ENCODE data around the gene LINC00305.

The LINC00305 gene

GRCh38 chr18:64099244-64099643 lies 49.6 kb downstream of the LINC00305 start:
- TF ChIP-seq CTCF (IDR thresholded peaks at IDR 0.05; ENCODE audit: insufficient read depth, low read length, poor library complexity, severe bottlenecking) (no peak), EZH2phosphoT487 (conservative IDR thresholded peaks at IDR 0.05; ENCODE audit: low read length) (no peak)
- H3K9me3 ChIP-seq (ENCODE audit: insufficient read depth, low read length): no peaks in the 10 kb centered on the region
- no peak overlapping the region for H3K4me2 ChIP-seq (ENCODE audit: low read depth, low read length, poor library complexity, severe bottlenecking)
- no peak overlapping the region for H3K9ac ChIP-seq (ENCODE audit: low read length)
- no peaks in the 10 kb centered on the region for H3K79me2 ChIP-seq (ENCODE audit: insufficient read depth, low read length)
- H3K27ac ChIP-seq (ENCODE audit: low read depth, low read length): no peak overlapping the region
- no peaks in the 10 kb centered on the region for H4K20me1 ChIP-seq (ENCODE audit: low read depth, low read length)
- H3K4me3 ChIP-seq (ENCODE audit: insufficient read depth, low read length, poor library complexity, severe bottlenecking): no peak overlapping the region
- H3K36me3 ChIP-seq (ENCODE audit: low read length): no peaks in the 10 kb centered on the region
- no peak overlapping the region for H2AFZ ChIP-seq (ENCODE audit: low read depth, low read length, severe bottlenecking)
- no peaks in the 10 kb centered on the region for H3K27me3 ChIP-seq (ENCODE audit: low read length)
- H3F3A ChIP-seq (ENCODE audit: insufficient read depth): no peaks in the 10 kb centered on the region
- H3K9me2 ChIP-seq (replicated peaks; ENCODE audit: insufficient read depth, low read length): no peaks in the 10 kb centered on the region

- H3K79me2 ChIP-seq (ENCODE audit: insufficient read depth, low read length): no peaks in the 10 kb centered on the region
- H3K27ac ChIP-seq (ENCODE audit: low read depth, low read length): no peak overlapping the region
- H2AFZ ChIP-seq (ENCODE audit: low read depth, low read length, severe bottlenecking): no peak overlapping the region
- TF ChIP-seq CTCF (IDR thresholded peaks at IDR 0.05; ENCODE audit: insufficient read depth, low read length, poor library complexity, severe bottlenecking) (no peak), EZH2phosphoT487 (conservative IDR thresholded peaks at IDR 0.05; ENCODE audit: low read length) (no peak)
- H3F3A ChIP-seq (ENCODE audit: insufficient read depth): no peaks in the 10 kb centered on the region
- no peaks in the 10 kb centered on the region for H3K36me3 ChIP-seq (ENCODE audit: low read length)
- no peak overlapping the region for H3K4me2 ChIP-seq (ENCODE audit: low read depth, low read length, poor library complexity, severe bottlenecking)
- H3K9me3 ChIP-seq (ENCODE audit: insufficient read depth, low read length): no peaks in the 10 kb centered on the region
- H4K20me1 ChIP-seq (ENCODE audit: low read depth, low read length): no peaks in the 10 kb centered on the region
- no peak overlapping the region for H3K4me3 ChIP-seq (ENCODE audit: insufficient read depth, low read length, poor library complexity, severe bottlenecking)
- no peaks in the 10 kb centered on the region for H3K9me2 ChIP-seq (replicated peaks; ENCODE audit: insufficient read depth, low read length)
- H3K27me3 ChIP-seq (ENCODE audit: low read length): no peaks in the 10 kb centered on the region
- no peak overlapping the region for H3K9ac ChIP-seq (ENCODE audit: low read length)
These were observed 51.4 kb downstream of the LINC00305 start for GRCh38 chr18:64097497-64097896.

- H3K79me2 ChIP-seq (ENCODE audit: insufficient read depth, low read length): no peaks in the 10 kb centered on the region
- no peak overlapping the region for H3K27ac ChIP-seq (ENCODE audit: low read depth, low read length)
- no peak overlapping the region for H3K4me2 ChIP-seq (ENCODE audit: low read depth, low read length, poor library complexity, severe bottlenecking)
- H3K9me3 ChIP-seq (ENCODE audit: insufficient read depth, low read length): no peaks in the 10 kb centered on the region
- no peak overlapping the region for H3K4me3 ChIP-seq (ENCODE audit: insufficient read depth, low read length, poor library complexity, severe bottlenecking)
- H3F3A ChIP-seq (ENCODE audit: insufficient read depth): no peaks in the 10 kb centered on the region
- no peak for TF ChIP-seq EZH2phosphoT487 (conservative IDR thresholded peaks at IDR 0.05; ENCODE audit: low read length)
- TF ChIP-seq CTCF (IDR thresholded peaks at IDR 0.05; ENCODE audit: insufficient read depth, low read length, poor library complexity, severe bottlenecking): no peak
- no peaks in the 10 kb centered on the region for H4K20me1 ChIP-seq (ENCODE audit: low read depth, low read length)
- H2AFZ ChIP-seq (ENCODE audit: low read depth, low read length, severe bottlenecking): no peak overlapping the region
- H3K9me2 ChIP-seq (replicated peaks; ENCODE audit: insufficient read depth, low read length): no peaks in the 10 kb centered on the region
- H3K27me3 ChIP-seq (ENCODE audit: low read length): no peaks in the 10 kb centered on the region
- no peaks in the 10 kb centered on the region for H3K36me3 ChIP-seq (ENCODE audit: low read length)
- no peak overlapping the region for H3K9ac ChIP-seq (ENCODE audit: low read length)
These were observed 53.8 kb downstream of the LINC00305 start for GRCh38 chr18:64095056-64095455.

Data from SU-DHL-6 (cell line).